Esophagus squamous epithelium (tissue), 5 donors: Measurements from ENCODE around the gene FAM174C. TPM values are rescaled to one million over a fixed set of nuclear protein-coding genes. Genes with fewer than 3 reads are reported as not detected.

Experiments
- DNase-seq: peaks from one replicate; lab custom pipeline; 2025; lab: John Stamatoyannopoulos, UW
- H3K27ac ChIP-seq, 4 donors: fragments of 200-600 bp; sonication (generic); one replicate each; pipeline ENCODE4 v1.5.1; 2016 to 2019; ENCODE audit warnings: mild to moderate bottlenecking in 1 of 4
- H3K27me3 ChIP-seq, 4 donors: fragments of 200-600 bp; sonication (generic); 1 replicate in 3 of 4; 2 replicates in 1 of 4; pipeline versions ENCODE4 v1.5.1 to v1.6.0; 2017 to 2021; ENCODE audit warnings: antibody characterized with exemption in 1 of 4
- H3K36me3 ChIP-seq, 3 donors: fragments of 200-600 bp; sonication (generic); one replicate each; pipeline ENCODE4 v1.5.1; 2016 to 2019
- H3K4me1 ChIP-seq, 3 donors: fragments of 200-600 bp; sonication (generic); one replicate each; pipeline ENCODE4 v1.5.1; 2017 to 2019
- H3K4me3 ChIP-seq, 4 donors: fragments of 200-600 bp; sonication (generic); 1 replicate in 3 of 4; 2 replicates in 1 of 4; pipeline ENCODE4 v1.5.1; 2016 to 2019; ENCODE audit warnings: mild to moderate bottlenecking in 2 of 4, moderate library complexity in 1 of 4
- H3K9me3 ChIP-seq, 3 donors: fragments of 200-600 bp; sonication (generic); one replicate each; pipeline ENCODE4 v1.5.1; 2016 to 2019
- CTCF ChIP-seq, 6 experiments: fragments of 450-650 bp in 4 of 6; fragments of 200-600 bp in 2 of 6; sonication (generic) in 2 of 6; IDR thresholded peaks; one replicate each; pipeline ENCODE4 v1.5.1; 2016 to 2019; ENCODE audit warnings: antibody characterized with exemption in 6 of 6, mild to moderate bottlenecking in 4 of 6, moderate library complexity in 4 of 6
- POLR2A ChIP-seq, 4 donors: fragments of 450-650 bp; IDR thresholded peaks; one replicate each; pipeline ENCODE4 v1.6.1; 2017; ENCODE audit warnings: antibody characterized with exemption in 4 of 4, mild to moderate bottlenecking in 4 of 4, moderate library complexity in 3 of 4
- WGBS, 2 donors: methylation state at CpG; one replicate each; pipeline ENCODE4 v1.1.5; 2018; 5-methylcytosine and 5-hydroxymethylcytosine counted together
- intact Hi-C: fragments of 100-400 bp; cut with DNase I; formaldehyde crosslinking; loops from one replicate; pipeline ENCODE4 v1.15.0; 2022
- total RNA-seq, 4 donors: library from RNA; depleted of rRNA; stranded (reverse); fragments of >200 nt; gene quantifications; one replicate each; pipeline ENCODE4 v1.1.0, GENCODE V29; 2016
- donor health status: DM: yes; HTN: yes; CAD: no.

The FAM174C gene
- total RNA-seq, 4 donors from 2014 or later: 31.5 to 69.8 (median 50.5) TPM

DNA sequence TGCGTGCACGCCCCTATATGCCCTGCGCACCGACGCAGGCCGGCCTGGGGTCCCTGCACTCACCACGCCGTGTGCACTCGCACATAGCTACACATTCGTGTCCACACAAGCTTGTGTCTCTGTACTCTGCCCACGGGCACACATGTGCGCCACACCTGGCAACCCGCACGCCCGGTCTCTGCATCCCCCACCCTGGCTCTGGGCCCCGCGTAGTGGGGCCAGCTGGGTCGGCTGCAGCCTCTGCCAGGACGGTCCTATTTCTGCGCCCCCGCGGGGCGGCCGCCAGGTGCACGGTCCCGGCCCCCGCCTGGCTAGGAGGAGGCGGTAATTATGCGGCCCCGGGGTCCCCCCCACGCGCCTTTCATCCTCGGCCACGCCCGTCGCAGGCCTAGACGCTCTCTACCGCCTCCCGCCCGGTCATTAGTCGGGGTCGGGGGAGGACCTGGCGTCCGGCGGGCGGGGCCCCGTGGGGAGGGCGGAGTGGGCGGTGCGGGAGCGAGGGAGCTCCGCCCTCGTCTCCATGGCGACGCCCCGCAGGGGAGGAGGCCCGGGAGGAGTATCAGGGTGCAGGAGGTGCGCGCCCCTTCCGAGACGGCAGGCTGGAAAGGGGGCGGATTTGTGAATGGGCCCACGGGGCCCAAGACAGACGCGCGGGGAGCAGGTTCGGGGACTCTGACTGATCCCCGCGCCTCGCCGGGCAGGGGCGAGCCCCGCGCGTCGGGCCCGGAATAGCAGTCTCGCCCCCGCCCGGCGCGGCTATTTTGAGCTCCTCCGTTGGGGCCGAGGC, 9.0 kb upstream of the FAM174C start:
- Histone ChIP-seq H3K27me3 (no peaks in the 10 kb centered on the region), H3K4me3 (peak overlapping the region; percentile 43 to 70 (median 56)), H3K9me3 (no peaks in the 10 kb centered on the region), H3K4me1 (peaks cover 71 to 94% (median 73%) of the 10 kb centered on the region in 3 donors), H3K36me3 (peaks cover 0 to 12% (median 0%) of the 10 kb centered on the region in 3 donors), H3K27ac (peak overlapping the region; percentile 86 to 99 (median 96))
- intact Hi-C loops: loop anchor here (2.0 kb wide), 1 partner anchor 22 kb away; no protein-coding TSS in a partner anchor
- DNase-seq: peak; percentile 52
- WGBS, 2 donors: 0% methylated on average over 16 of the region's 84 CpGs; no CpG with 5 or more reads in 1 of the 2 donors
- TF ChIP-seq POLR2A (IDR thresholded peaks at IDR 0.05) (peak in 1 of 4 donors; percentile 50), CTCF (IDR thresholded peaks at IDR 0.05) (peak in 1 of 6 experiments; percentile 14)

- H3K4me3 ChIP-seq: peak overlapping the region; percentile 43 to 70 (median 56)
- TF ChIP-seq CTCF (IDR thresholded peaks at IDR 0.05) (peak; percentile 93 to 100 (median 99)), POLR2A (IDR thresholded peaks at IDR 0.05) (no peak)
These were observed 8.3 kb upstream of the FAM174C start for GRCh38 chr19:1266916-1267476.

GRCh38 chr19:1267477-1268225, 7.7 kb upstream of the FAM174C start:
- WGBS, 2 donors: 0 to 8% methylated on average over 4 to 8 of the region's 35 CpGs
- DNase-seq: no peak
- intact Hi-C loops: loop anchor here (2.0 kb wide), 1 partner anchor 23 kb away; no protein-coding TSS in a partner anchor

More at GRCh38 chr19:1266916-1267476, 8.3 kb upstream of the FAM174C start:
- Histone ChIP-seq H3K4me1 (peaks cover 71 to 94% (median 73%) of the 10 kb centered on the region in 3 donors), H3K9me3 (no peaks in the 10 kb centered on the region), H3K36me3 (peaks cover 0 to 19% (median 2%) of the 10 kb centered on the region in 3 donors), H3K27ac (peak overlapping the region; percentile 86 to 99 (median 96)), H3K27me3 (no peaks in the 10 kb centered on the region)
- 0% methylated on average over 26 of the region's 59 CpGs; no CpG with 5 or more reads in 1 of the 2 donors for WGBS, 2 donors
- intact Hi-C loops: loop anchor here (2.0 kb wide), 1 partner anchor 22 kb away; no protein-coding TSS in a partner anchor
- DNase-seq: no peak

More at GRCh38 chr19:1267477-1268225, 7.7 kb upstream of the FAM174C start:
- H3K4me3 ChIP-seq: peak overlapping the region in 3 of 4 donors; percentile 49 to 70 (median 62)
- TF ChIP-seq POLR2A (IDR thresholded peaks at IDR 0.05) (no peak), CTCF (IDR thresholded peaks at IDR 0.05) (no peak)
- H3K9me3 ChIP-seq: no peaks in the 10 kb centered on the region
- H3K27ac ChIP-seq: peak overlapping the region; percentile 86 to 100 (median 99)
- peaks cover 70 to 94% (median 73%) of the 10 kb centered on the region in 3 donors for H3K4me1 ChIP-seq
- H3K36me3 ChIP-seq: peaks cover under 1 to 25% (median 5%) of the 10 kb centered on the region in 3 donors
- no peaks in the 10 kb centered on the region for H3K27me3 ChIP-seq
